HepG2 (cell line): Measurements from ENCODE around the gene CASS4. TPM values are rescaled to one million over a fixed set of nuclear protein-coding genes. Genes with fewer than 3 reads are reported as not detected.

Source experiments
- ARNT ChIP-seq: fragments of 450-650 bp; IDR thresholded peaks from 2 replicates; pipeline ENCODE4 v1.6.1; 2017
- ATF7 ChIP-seq, 2 experiments: fragments of 450-650 bp in 1 of 2; sonication (generic) in 1 of 2; formaldehyde crosslinking in 1 of 2; IDR thresholded peaks; 2 replicates each; pipeline versions ENCODE4 v1.4.0 to v1.6.1; 2016 to 2020; ENCODE audit warnings: antibody characterized with exemption in 1 of 2, mild to moderate bottlenecking in 1 of 2, missing genetic modification reagents in 1 of 2
- CBX1 ChIP-seq: IDR thresholded peaks from one replicate; pipeline ENCODE4 v1.6.1; 2016; ENCODE audit warnings: antibody characterized with exemption, low read depth
- CC2D1A ChIP-seq: sonication (generic); formaldehyde crosslinking; IDR thresholded peaks from 2 replicates; pipeline ENCODE4 v1.8.1; 2023; ENCODE audit warnings: mild to moderate bottlenecking, missing genetic modification reagents
- DRAP1 ChIP-seq: IDR thresholded peaks from 2 replicates; pipeline ENCODE4 v1.6.1; 2016; ENCODE audit warnings: missing genetic modification reagents, missing compliant biosample characterization
- ESRRA ChIP-seq: sonication (generic); formaldehyde crosslinking; IDR thresholded peaks from 2 replicates; pipeline ENCODE4 v1.5.1; 2020; ENCODE audit warnings: mild to moderate bottlenecking, low read depth, missing genetic modification reagents
- MXI1 ChIP-seq: IDR thresholded peaks from 3 replicates; pipeline ENCODE4 v1.6.1; 2012; ENCODE audit warnings: low read depth, low read length, inconsistent platforms, borderline replicate concordance
- RCOR2 ChIP-seq: IDR thresholded peaks from 2 replicates; pipeline ENCODE4 v1.6.1; 2016; ENCODE audit warnings: missing biosample characterization, missing genetic modification reagents
- SKI ChIP-seq: fragments of 450-650 bp; IDR thresholded peaks from one replicate; pipeline ENCODE4 v1.6.1; 2018; ENCODE audit warnings: mild to moderate bottlenecking; ENCODE audit not compliant: partially characterized antibody
- SNRNP70 ChIP-seq: fragments of 200-400 bp; formaldehyde crosslinking; IDR thresholded peaks from 2 replicates; pipeline ENCODE4 v1.6.1; 2017; ENCODE audit warnings: mild to moderate bottlenecking, low read depth, low read length, moderate library complexity
- SSRP1 ChIP-seq: IDR thresholded peaks from 2 replicates; pipeline ENCODE4 v1.6.1; 2016; ENCODE audit warnings: control low read depth
- SUZ12 ChIP-seq: fragments of 150-350 bp; IDR thresholded peaks from 2 replicates; pipeline ENCODE4 v1.6.1; 2014; ENCODE audit warnings: low read depth, low read length
- ZHX2 ChIP-seq, 2 experiments: sonication (generic) in 1 of 2; formaldehyde crosslinking in 1 of 2; IDR thresholded peaks; 2 replicates each; pipeline versions ENCODE4 v1.6.1 to v1.9.0; 2014 to 2022; ENCODE audit warnings: antibody characterized with exemption in 1 of 2, borderline replicate concordance in 1 of 2, inconsistent platforms in 1 of 2, low read depth in 1 of 2, missing genetic modification reagents in 1 of 2
- ZNF251 ChIP-seq: sonication (generic); formaldehyde crosslinking; IDR thresholded peaks from 2 replicates; pipeline ENCODE4 v1.9.0; 2021; ENCODE audit warnings: mild to moderate bottlenecking, missing genetic modification reagents
- ZNF441 ChIP-seq: sonication (generic); formaldehyde crosslinking; IDR thresholded peaks from 2 replicates; pipeline ENCODE4 v1.7.0; 2021; ENCODE audit warnings: missing genetic modification reagents, borderline replicate concordance
- ZNF580 ChIP-seq: IDR thresholded peaks from 2 replicates; pipeline ENCODE4 v1.6.1; 2016; ENCODE audit warnings: low read depth, borderline replicate concordance
- ZNF644 ChIP-seq: IDR thresholded peaks from 2 replicates; pipeline ENCODE4 v1.6.1; 2016; ENCODE audit warnings: low read depth
- ZNF678 ChIP-seq: sonication (generic); formaldehyde crosslinking; IDR thresholded peaks from 2 replicates; pipeline ENCODE4 v1.4.0; 2020; ENCODE audit warnings: mild to moderate bottlenecking, missing genetic modification reagents
- ZSCAN21 ChIP-seq: sonication (generic); formaldehyde crosslinking; IDR thresholded peaks from 2 replicates; pipeline ENCODE4 v1.8.0; 2022; ENCODE audit warnings: mild to moderate bottlenecking, missing genetic modification reagents, moderate library complexity, borderline replicate concordance
- polyA plus RNA-seq, 8 experiments: library from polyadenylated mRNA; depleted of rRNA in 3 of 8; stranded (reverse) in 7 of 8; unstranded in 1 of 8; fragments of >200 nt; fragmentation: Illumina TruSeq in 4 of 8; extraction: Trizol in 4 of 8; gene quantifications; 2 replicates each; pipeline versions ENCODE4 v1.2.1 to v1.2.3, GENCODE V29; 2011 to 2016; ENCODE audit warnings: low read depth in 4 of 8, missing spikeins in 1 of 8, mixed read lengths in 1 of 8; ENCODE audit not compliant: insufficient read depth in 1 of 8
- total RNA-seq, 5 experiments: library from RNA; depleted of rRNA; stranded (reverse); fragments of >200 nt; fragmentation: Illumina TruSeq; extraction: Trizol; gene quantifications; 2 replicates each; pipeline ENCODE4 v1.2.3, GENCODE V29; 2016; ENCODE audit warnings: low read depth in 1 of 5
- TF ChIP-seq, protein P1 (sequence below): IDR thresholded peaks from 2 replicates; pipeline ENCODE4 v1.6.1; 2018; ENCODE audit warnings: missing genetic modification reagents
- TF ChIP-seq, protein P2 (sequence below): sonication (generic); formaldehyde crosslinking; IDR thresholded peaks from 2 replicates; pipeline ENCODE4 v1.4.0; 2020; ENCODE audit warnings: missing genetic modification reagents, low read depth, mild to moderate bottlenecking, borderline replicate concordance

Gene CASS4
- total and polyA plus RNA-seq, 2 of the 13 experiments (the other 11 are each of a cell fraction or from before 2014, with no cell fraction given) = 0.17 to 0.49 TPM

GRCh38 chr20:56468316-56469076, 56.4 kb downstream of the CASS4 start, which contains the start of gene RTF2 (continued):
- TF ChIP-seq ZHX2 (IDR thresholded peaks at IDR 0.05; ENCODE audit: low read depth) (peak; percentile 99), ZHX2 (CRISPR knock-in tag; IDR thresholded peaks at IDR 0.05; ENCODE audit: borderline replicate concordance) (no peak), SNRNP70 (no peak), ZNF644 (no peak), SUZ12 (no peak), ESRRA (peak; percentile 45; the same call in 1 of the 2 replicates), SSRP1 (CRISPR knock-in tag) (0 out of 2 replicates have a peak, but pooled peaks have one; percentile 47), ZSCAN21 (CRISPR knock-in tag) (peak; percentile 87; the same call in 1 of the 2 replicates), DRAP1 (CRISPR knock-in tag) (peak; percentile 81), RCOR2 (CRISPR knock-in tag) (0 out of 2 replicates have a peak, but pooled peaks have one; percentile 21), SKI (peak; percentile 63), ZNF580 (CRISPR knock-in tag) (peak; percentile 96), ATF7 (IDR thresholded peaks at IDR 0.05) (no peak), ATF7 (CRISPR knock-in tag; IDR thresholded peaks at IDR 0.05) (no peak; the same call in 1 of the 2 replicates), ZNF678 (CRISPR knock-in tag) (peak; percentile 66; the same call in 1 of the 2 replicates), ZNF251 (no peak), CBX1 (peak; percentile 84), MXI1 (peak; percentile 100), CC2D1A (CRISPR knock-in tag) (0 out of 2 replicates have a peak, but pooled peaks have one; percentile 26), ARNT (no peak), ZNF441 (CRISPR knock-in tag) (no peak; the same call in 1 of the 2 replicates)
- TF ChIP-seq, protein P1, sequence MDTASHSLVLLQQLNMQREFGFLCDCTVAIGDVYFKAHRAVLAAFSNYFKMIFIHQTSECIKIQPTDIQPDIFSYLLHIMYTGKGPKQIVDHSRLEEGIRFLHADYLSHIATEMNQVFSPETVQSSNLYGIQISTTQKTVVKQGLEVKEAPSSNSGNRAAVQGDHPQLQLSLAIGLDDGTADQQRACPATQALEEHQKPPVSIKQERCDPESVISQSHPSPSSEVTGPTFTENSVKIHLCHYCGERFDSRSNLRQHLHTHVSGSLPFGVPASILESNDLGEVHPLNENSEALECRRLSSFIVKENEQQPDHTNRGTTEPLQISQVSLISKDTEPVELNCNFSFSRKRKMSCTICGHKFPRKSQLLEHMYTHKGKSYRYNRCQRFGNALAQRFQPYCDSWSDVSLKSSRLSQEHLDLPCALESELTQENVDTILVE = peak; percentile 93; the same call in 1 of the 2 replicates
- TF ChIP-seq, protein P2, sequence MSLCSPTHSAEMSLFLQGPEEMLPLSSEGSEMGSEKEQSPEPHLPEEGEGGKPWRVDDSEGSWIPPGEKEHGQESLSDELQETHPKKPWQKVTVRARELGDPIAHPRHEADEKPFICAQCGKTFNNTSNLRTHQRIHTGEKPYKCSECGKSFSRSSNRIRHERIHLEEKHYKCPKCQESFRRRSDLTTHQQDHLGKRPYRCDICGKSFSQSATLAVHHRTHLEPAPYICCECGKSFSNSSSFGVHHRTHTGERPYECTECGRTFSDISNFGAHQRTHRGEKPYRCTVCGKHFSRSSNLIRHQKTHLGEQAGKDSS = peak; percentile 94; the same call in 1 of the 2 replicates
